Suprapubic skin (tissue), 4 donors: ENCODE measurements around the gene PBLD. TPM values are rescaled to one million over a fixed set of nuclear protein-coding genes. Genes with fewer than 3 reads are reported as not detected.
"Not testable (repeated sequence)": the region's sequence is repeated elsewhere in the genome, so short reads cannot be mapped to it uniquely, and the experiment has no call there.

Source experiments
- DNase-seq, 2 donors: peaks; one replicate each; pipeline ENCODE4 v3.0.0-alpha.2; 2019; ENCODE audit warnings: low spot score in 2 of 2
- H3K27ac ChIP-seq: fragments of 200-600 bp; sonication (generic); one replicate; pipeline ENCODE4 v1.5.1; 2019
- H3K27me3 ChIP-seq: fragments of 200-600 bp; sonication (generic); one replicate; pipeline ENCODE4 v1.5.1; 2019
- H3K36me3 ChIP-seq: fragments of 200-600 bp; sonication (generic); one replicate; pipeline ENCODE4 v1.5.1; 2019
- H3K4me1 ChIP-seq: fragments of 200-600 bp; sonication (generic); one replicate; pipeline ENCODE4 v1.5.1; 2019
- H3K4me3 ChIP-seq: fragments of 200-600 bp; sonication (generic); one replicate; pipeline ENCODE4 v1.5.1; 2019; ENCODE audit warnings: mild to moderate bottlenecking
- H3K9me3 ChIP-seq: fragments of 200-600 bp; sonication (generic); one replicate; pipeline ENCODE4 v1.5.1; 2019
- CTCF ChIP-seq, 2 donors: fragments of 200-600 bp in 1 of 2; fragments of 450-650 bp in 1 of 2; sonication (generic) in 1 of 2; IDR thresholded peaks; one replicate each; pipeline ENCODE4 v1.5.1; 2016 to 2019; ENCODE audit warnings: antibody characterized with exemption in 2 of 2, mild to moderate bottlenecking in 1 of 2, moderate library complexity in 1 of 2
- EP300 ChIP-seq: sonication (generic); formaldehyde crosslinking; IDR thresholded peaks from one replicate; pipeline ENCODE4 v1.6.1; 2017; ENCODE audit warnings: antibody characterized with exemption
- POLR2A ChIP-seq, 2 donors: fragments of 450-650 bp; IDR thresholded peaks; one replicate each; pipeline ENCODE4 v1.6.1; 2017; ENCODE audit warnings: antibody characterized with exemption in 2 of 2, mild to moderate bottlenecking in 2 of 2, moderate library complexity in 2 of 2
- POLR2AphosphoS5 ChIP-seq, 3 donors: sonication (generic); formaldehyde crosslinking; IDR thresholded peaks; one replicate each; pipeline ENCODE4 v1.6.1; 2017; ENCODE audit warnings: antibody characterized with exemption in 3 of 3
- WGBS: methylation state at CpG from one replicate; pipeline ENCODE4 v1.1.5; 2018; 5-methylcytosine and 5-hydroxymethylcytosine counted together
- total RNA-seq, 4 donors: library from RNA; depleted of rRNA; stranded (reverse); fragments of >200 nt; gene quantifications; one replicate each; pipeline ENCODE4 v1.1.0, GENCODE V29; 2016

PBLD gene
- total RNA-seq, 4 donors from 2014 or later, result 1.4 to 4.0 (median 2.8) TPM

GRCh38 chr10:68315582-68315981 lies 17.1 kb downstream of the PBLD start:
- no peaks in the 10 kb centered on the region for H3K9me3 ChIP-seq
- H3K27ac ChIP-seq, result no peak overlapping the region
- no peak for DNase-seq
- H3K4me1 ChIP-seq, result no peaks in the 10 kb centered on the region
- no peaks in the 10 kb centered on the region for H3K27me3 ChIP-seq
- no peak for TF ChIP-seq CTCF (IDR thresholded peaks at IDR 0.05)
- no peak for TF ChIP-seq POLR2A (IDR thresholded peaks at IDR 0.05)
- TF ChIP-seq EP300, result no peak
- no peak for TF ChIP-seq POLR2AphosphoS5 (IDR thresholded peaks at IDR 0.05)
- no peaks in the 10 kb centered on the region for H3K36me3 ChIP-seq
- H3K4me3 ChIP-seq, result no peak overlapping the region
- 61% methylated on average over 1 of the region's 1 CpG for WGBS

- H3K4me1 ChIP-seq, H3K27ac ChIP-seq, H3K36me3 ChIP-seq, DNase-seq, H3K4me3 ChIP-seq, H3K9me3 ChIP-seq, H3K27me3 ChIP-seq: not testable (repeated sequence)
- WGBS, result 96% methylated on average over 6 of the region's 6 CpGs
Observed at GRCh38 chr10:68314930-68315329, 17.8 kb downstream of the PBLD start.

GRCh38 chr10:68310531-68310930 lies 22.2 kb downstream of the PBLD start:
- no peaks in the 10 kb centered on the region for H3K9me3 ChIP-seq
- H3K36me3 ChIP-seq, result no peaks in the 10 kb centered on the region
- TF ChIP-seq EP300 (no peak), POLR2AphosphoS5 (IDR thresholded peaks at IDR 0.05) (no peak), CTCF (IDR thresholded peaks at IDR 0.05) (no peak), POLR2A (IDR thresholded peaks at IDR 0.05) (no peak)
- no peak for DNase-seq
- no peaks in the 10 kb centered on the region for H3K4me1 ChIP-seq
- H3K4me3 ChIP-seq, result no peak overlapping the region
- H3K27ac ChIP-seq, result no peak overlapping the region
- no peaks in the 10 kb centered on the region for H3K27me3 ChIP-seq

DNA sequence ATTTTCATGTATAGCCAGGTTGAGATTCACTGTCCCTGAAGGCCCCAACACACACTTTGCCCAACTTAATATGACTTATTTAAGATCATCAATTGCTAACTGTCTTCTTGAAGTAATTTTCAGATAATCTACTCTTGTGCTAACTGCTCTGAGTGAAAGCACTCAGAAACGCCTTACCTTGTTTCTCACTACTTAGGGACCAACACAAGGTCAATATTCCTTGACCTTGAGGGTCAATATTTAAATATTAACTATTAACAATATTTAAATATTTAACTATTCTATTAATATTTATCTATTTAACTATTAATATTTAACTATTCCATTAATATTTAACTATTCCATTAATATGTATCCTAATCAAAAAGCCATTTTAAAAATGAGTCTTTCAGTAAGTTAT lies 26.9 kb downstream of the PBLD start:
- Histone ChIP-seq H3K36me3 (no peaks in the 10 kb centered on the region), H3K4me1 (no peaks in the 10 kb centered on the region), H3K9me3 (no peaks in the 10 kb centered on the region), H3K27ac (no peak overlapping the region), H3K4me3 (no peak overlapping the region), H3K27me3 (no peaks in the 10 kb centered on the region)
- 0% methylated on average over 1 of the region's 1 CpG for WGBS
- DNase-seq, result no peak
- TF ChIP-seq EP300 (no peak), POLR2A (IDR thresholded peaks at IDR 0.05) (no peak), CTCF (IDR thresholded peaks at IDR 0.05) (no peak), POLR2AphosphoS5 (IDR thresholded peaks at IDR 0.05) (no peak)

- Histone ChIP-seq H3K9me3 (no peaks in the 10 kb centered on the region), H3K4me1 (no peaks in the 10 kb centered on the region), H3K27ac (no peak overlapping the region), H3K27me3 (no peaks in the 10 kb centered on the region), H3K4me3 (no peak overlapping the region), H3K36me3 (no peaks in the 10 kb centered on the region)
- WGBS, result 65% methylated on average over 7 of the region's 7 CpGs
- no peak for DNase-seq
- TF ChIP-seq POLR2A (IDR thresholded peaks at IDR 0.05), result no peak
- TF ChIP-seq POLR2AphosphoS5 (IDR thresholded peaks at IDR 0.05), result no peak
- no peak for TF ChIP-seq CTCF (IDR thresholded peaks at IDR 0.05)
- no peak for TF ChIP-seq EP300
Observed at GRCh38 chr10:68303849-68304412, 28.8 kb downstream of the PBLD start.

DNA sequence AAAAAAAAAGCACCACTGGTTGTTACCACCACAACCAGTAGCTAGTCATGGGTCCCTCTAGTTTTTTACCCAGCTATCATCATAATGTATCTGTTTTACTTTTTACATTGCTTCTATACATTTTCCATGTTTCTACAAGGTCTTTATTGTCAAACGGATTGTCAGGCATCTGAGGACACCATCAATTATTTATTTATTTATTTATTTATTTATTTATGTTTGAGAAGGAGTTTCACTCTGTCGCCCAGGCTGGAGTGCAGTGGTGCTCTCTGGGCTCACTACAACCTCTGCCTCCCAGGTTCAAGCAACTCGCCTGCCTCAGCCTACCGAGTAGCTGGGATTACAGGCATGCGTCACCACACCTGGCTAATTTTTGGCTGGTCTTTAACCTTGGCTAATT lies 29.9 kb downstream of the PBLD start:
- Histone ChIP-seq H3K36me3 (no peaks in the 10 kb centered on the region), H3K27ac (no peak overlapping the region), H3K4me1 (no peaks in the 10 kb centered on the region), H3K4me3 (no peak overlapping the region), H3K27me3 (no peaks in the 10 kb centered on the region), H3K9me3 (no peaks in the 10 kb centered on the region)
- 69% methylated on average over 5 of the region's 5 CpGs for WGBS
- no peak for DNase-seq
- TF ChIP-seq CTCF (IDR thresholded peaks at IDR 0.05) (no peak), POLR2AphosphoS5 (IDR thresholded peaks at IDR 0.05) (no peak), EP300 (no peak), POLR2A (IDR thresholded peaks at IDR 0.05) (no peak)
